Uterus (tissue), 2 donors: ENCODE data around the gene MEAK7.
"Not testable (repeated sequence)": the region's sequence is repeated elsewhere in the genome, so short reads cannot be mapped to it uniquely, and the experiment has no call there.

ENCODE experiments used
- POLR2A ChIP-seq, 2 donors: fragments of 450-650 bp; IDR thresholded peaks; one replicate each; pipeline ENCODE4 v1.6.1; 2016; ENCODE audit warnings: antibody characterized with exemption in 2 of 2, mild to moderate bottlenecking in 1 of 2, moderate library complexity in 1 of 2
- TF ChIP-seq, protein P1 (sequence below), 4 experiments: fragments of 200-600 bp in 2 of 4; fragments of 450-650 bp in 2 of 4; sonication (generic) in 2 of 4; IDR thresholded peaks; one replicate each; pipeline ENCODE4 v1.5.1; 2016 to 2019; ENCODE audit warnings: antibody characterized with exemption in 4 of 4, mild to moderate bottlenecking in 2 of 4, moderate library complexity in 1 of 4

DNA sequence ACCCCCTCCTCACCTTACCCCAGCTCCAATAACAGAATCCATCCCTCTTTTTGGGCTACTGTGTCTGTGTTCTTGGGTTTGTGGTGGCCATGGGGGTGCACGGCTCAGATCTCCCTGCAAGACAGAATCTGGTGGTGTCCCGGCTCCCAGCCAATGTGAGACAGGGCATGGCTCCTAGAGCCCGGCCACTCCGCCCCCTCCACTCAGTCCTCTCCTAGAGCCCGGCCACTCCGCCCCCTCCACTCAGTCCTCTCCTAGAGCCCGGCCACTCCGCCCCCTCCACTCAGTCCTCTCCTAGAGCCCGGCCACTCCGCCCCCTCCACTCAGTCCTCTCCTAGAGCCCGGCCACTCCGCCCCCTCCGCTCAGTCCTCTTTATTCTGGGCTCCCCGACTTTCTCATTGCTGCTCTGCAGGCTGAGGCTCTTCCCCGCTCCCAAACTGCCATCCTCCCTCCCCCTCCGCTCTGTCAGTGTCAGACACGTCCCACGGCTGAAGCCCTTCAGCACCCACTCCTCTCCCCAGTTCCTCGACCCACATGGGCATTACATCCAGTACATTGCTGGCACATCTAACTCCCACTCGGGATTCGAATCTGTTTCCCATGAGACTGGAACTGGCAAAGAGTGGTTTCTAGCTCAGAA, 20.6 kb upstream of the MEAK7 start:
- TF ChIP-seq, protein P1, sequence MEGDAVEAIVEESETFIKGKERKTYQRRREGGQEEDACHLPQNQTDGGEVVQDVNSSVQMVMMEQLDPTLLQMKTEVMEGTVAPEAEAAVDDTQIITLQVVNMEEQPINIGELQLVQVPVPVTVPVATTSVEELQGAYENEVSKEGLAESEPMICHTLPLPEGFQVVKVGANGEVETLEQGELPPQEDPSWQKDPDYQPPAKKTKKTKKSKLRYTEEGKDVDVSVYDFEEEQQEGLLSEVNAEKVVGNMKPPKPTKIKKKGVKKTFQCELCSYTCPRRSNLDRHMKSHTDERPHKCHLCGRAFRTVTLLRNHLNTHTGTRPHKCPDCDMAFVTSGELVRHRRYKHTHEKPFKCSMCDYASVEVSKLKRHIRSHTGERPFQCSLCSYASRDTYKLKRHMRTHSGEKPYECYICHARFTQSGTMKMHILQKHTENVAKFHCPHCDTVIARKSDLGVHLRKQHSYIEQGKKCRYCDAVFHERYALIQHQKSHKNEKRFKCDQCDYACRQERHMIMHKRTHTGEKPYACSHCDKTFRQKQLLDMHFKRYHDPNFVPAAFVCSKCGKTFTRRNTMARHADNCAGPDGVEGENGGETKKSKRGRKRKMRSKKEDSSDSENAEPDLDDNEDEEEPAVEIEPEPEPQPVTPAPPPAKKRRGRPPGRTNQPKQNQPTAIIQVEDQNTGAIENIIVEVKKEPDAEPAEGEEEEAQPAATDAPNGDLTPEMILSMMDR (IDR thresholded peaks at IDR 0.05), result not testable (repeated sequence)
- TF ChIP-seq POLR2A (IDR thresholded peaks at IDR 0.05), result not testable (repeated sequence)
